K562 (cell line): ENCODE measurements around the gene ABL1. TPM values are rescaled to one million over a fixed set of nuclear protein-coding genes. Genes with fewer than 3 reads are reported as not detected.
"Not testable (repeated sequence)": the region's sequence is repeated elsewhere in the genome, so short reads cannot be mapped to it uniquely, and the experiment has no call there.

Experiments used
- ATAC-seq: fragments of 200-7000 bp; cut with Tn5 transposase; 3 replicates; pipeline ENCODE4 v1.9.1; 2020; ENCODE audit warnings: moderate library complexity
- BruUV-seq: library from RNA; stranded (reverse); fragments of 400-500 nt; replicated peaks from 2 replicates; lab custom pipeline; 2021; lab: Mats Ljungman, UMichigan
- CTCF ChIA-PET: fragments of 300-600 bp; formaldehyde crosslinking; extraction: SDS; loops from one replicate; lab custom pipeline; 2021; ENCODE audit warnings: low intra/inter-chr PET ratio; lab: Yijun Ruan, JAX
- POLR2A ChIA-PET: fragments of 300-600, 350-650 bp; sonication (Branson Sonifier 250); formaldehyde crosslinking; extraction: SDS; loops from one replicate; lab custom pipeline; 2021; ENCODE audit warnings: antibody characterized with exemption, inconsistent platforms; lab: Yijun Ruan, JAX
- DNase-seq, 4 experiments: peaks; one replicate each; pipeline versions ENCODE4 v3.0.0 to v3.0.0-alpha.2; 2011 to 2018; ENCODE audit warnings: low spot score in 3 of 4, mixed read lengths in 3 of 4; ENCODE audit errors: extremely low read depth in 1 of 4
- FAIRE-seq: peaks from 2 replicates; lab custom pipeline; 2011; peaks lifted over from hg19 to GRCh38; lab: Jason Lieb, UNC
- H2AFZ ChIP-seq: 2 replicates; pipeline ENCODE4 v1.6.0; 2011; ENCODE audit warnings: low read depth, low read length, control low read depth, inconsistent platforms
- H3K27ac ChIP-seq: fragments of 200-600 bp; 3 replicates; pipeline ENCODE4 v1.8.0; 2011; ENCODE audit warnings: low read depth, mild to moderate bottlenecking, control low read depth, inconsistent platforms, low read length, moderate library complexity, mixed read lengths; ENCODE audit errors: extremely low read depth
- H3K27me3 ChIP-seq, 2 experiments: fragments of 300-600 bp in 1 of 2; 2 replicates in 1 of 2; 3 replicates in 1 of 2; pipeline versions ENCODE4 v1.6.0 to v1.8.0; 2011; ENCODE audit warnings: inconsistent platforms in 2 of 2, low read length in 2 of 2, mild to moderate bottlenecking in 1 of 2, mixed read lengths in 1 of 2, moderate library complexity in 1 of 2; ENCODE audit not compliant: control insufficient read depth in 2 of 2, insufficient read depth in 2 of 2
- H3K36me3 ChIP-seq: fragments of 300-600 bp; 3 replicates; pipeline ENCODE4 v1.8.0; 2011; ENCODE audit warnings: mild to moderate bottlenecking, low read length, inconsistent platforms; ENCODE audit not compliant: control insufficient read depth, insufficient read depth
- H3K4me1 ChIP-seq, 2 experiments: fragments of 200-600 bp in 1 of 2; replicated peaks in 1 of 2; 2 replicates in 1 of 2; 3 replicates in 1 of 2; pipeline versions ENCODE4 v1.5.1 to v1.8.0; 2011; ENCODE audit warnings: inconsistent platforms in 2 of 2, low read length in 2 of 2, mild to moderate bottlenecking in 1 of 2, mixed read lengths in 1 of 2, moderate library complexity in 1 of 2; ENCODE audit not compliant: control insufficient read depth in 2 of 2, insufficient read depth in 2 of 2
- H3K4me2 ChIP-seq: 2 replicates; pipeline ENCODE4 v1.6.1; 2011; ENCODE audit warnings: low read length, control low read depth, inconsistent platforms, mixed read lengths; ENCODE audit not compliant: insufficient read depth
- H3K4me3 ChIP-seq: fragments of 200-600 bp; sonication (generic), shearing (Covaris generic); 2 replicates; pipeline ENCODE4 v1.5.1; 2016; ENCODE audit warnings: control low read depth, inconsistent platforms
- H3K79me2 ChIP-seq: fragments of 200-600 bp; 3 replicates; pipeline ENCODE4 v1.8.0; 2011; ENCODE audit warnings: low read length, inconsistent platforms; ENCODE audit not compliant: control insufficient read depth, insufficient read depth
- H3K9ac ChIP-seq, 2 experiments: 2 replicates each; pipeline versions ENCODE4 v1.6.0 to v1.6.1; 2011; ENCODE audit warnings: low read depth in 2 of 2, low read length in 2 of 2, control low read depth in 1 of 2, inconsistent platforms in 1 of 2, mild to moderate bottlenecking in 1 of 2, mixed read lengths in 1 of 2; ENCODE audit not compliant: insufficient read depth in 1 of 2
- H3K9me1 ChIP-seq: one replicate; pipeline ENCODE4 v1.6.0; 2011; ENCODE audit warnings: inconsistent platforms, mild to moderate bottlenecking, low read length, moderate library complexity; ENCODE audit not compliant: control insufficient read depth, insufficient read depth
- H3K9me3 ChIP-seq: replicated peaks from 2 replicates; pipeline ENCODE4 v1.5.1; 2011; ENCODE audit warnings: low read depth, low read length, inconsistent platforms; ENCODE audit not compliant: control insufficient read depth, insufficient read depth
- H4K20me1 ChIP-seq: replicated peaks from 2 replicates; pipeline ENCODE4 v1.6.1; 2011; ENCODE audit warnings: low read length, inconsistent platforms, mixed read lengths; ENCODE audit not compliant: control insufficient read depth, insufficient read depth
- ZNF785 ChIP-seq: fragments of 250-450 bp; sonication (Bioruptor Pico); IDR thresholded peaks from 2 replicates; pipeline ENCODE4 v1.4.0; 2020; ENCODE audit warnings: mild to moderate bottlenecking
- WGBS: fragments of 100-300 bp; shearing (Covaris generic); methylation state at CpG from one replicate; pipeline ENCODE4 v1.1.6; 2016; ENCODE audit warnings: low coverage, mixed read lengths; ENCODE audit not compliant: insufficient coverage; ENCODE audit errors: missing lambda C conversion rate; 5-methylcytosine and 5-hydroxymethylcytosine counted together
- in situ Hi-C: fragments of 300-500 bp; cut with MboI; formaldehyde crosslinking; loops from 4 replicates; pipeline ENCODE4 v1.15.0; 2018; ENCODE audit warnings: inconsistent platforms, mixed read lengths
- intact Hi-C: fragments of 100-400 bp; cut with micrococcal nuclease; formaldehyde crosslinking; loops from 2 replicates; pipeline ENCODE4 v1.14.2; 2022
- polyA plus RNA-seq, 8 experiments: library from polyadenylated mRNA; depleted of rRNA in 4 of 8; stranded (reverse) in 5 of 8; unstranded in 3 of 8; fragments of >200 nt; fragmentation: Nextera tagmentation in 2 of 8; fragmentation: Illumina TruSeq in 1 of 8; extraction: Ambion mirVana in 2 of 8; extraction: Trizol in 1 of 8; gene quantifications; 2 replicates each; pipeline versions ENCODE4 v1.2.1 to v1.2.3, GENCODE V29; 2011 to 2014; ENCODE audit warnings: inconsistent platforms in 1 of 8, missing spikeins in 1 of 8
- total RNA-seq, 7 experiments: library from RNA; depleted of rRNA in 6 of 7; stranded (reverse); fragments of >200 nt in 6 of 7; fragmentation: Illumina TruSeq in 2 of 7; extraction: Trizol in 2 of 7; gene quantifications; 2 replicates each; pipeline versions ENCODE4 v1.2.1 to v1.2.3, GENCODE V29; 2011 to 2021; ENCODE audit warnings: low replicate concordance in 1 of 7
- TF ChIP-seq, protein P1 (sequence below), 2 experiments: fragments of 450-650 bp in 1 of 2; sonication (generic) in 1 of 2; formaldehyde crosslinking; conservative IDR thresholded peaks; 2 replicates each; pipeline versions ENCODE4 v1.4.0 to v1.8.1; 2020 to 2022; ENCODE audit warnings: mild to moderate bottlenecking in 1 of 2, missing genetic modification reagents in 1 of 2
- TF ChIP-seq, protein P2 (sequence below): sonication (generic); formaldehyde crosslinking; IDR thresholded peaks from 2 replicates; pipeline ENCODE4 v1.8.1; 2023; ENCODE audit warnings: mild to moderate bottlenecking, missing genetic modification reagents

ABL1 gene
- total and polyA plus RNA-seq, 9 of the 15 experiments (the other 6 are each of a cell fraction or from before 2014, with no cell fraction given) = 1.5 to 130 (median 37.8) TPM

DNA sequence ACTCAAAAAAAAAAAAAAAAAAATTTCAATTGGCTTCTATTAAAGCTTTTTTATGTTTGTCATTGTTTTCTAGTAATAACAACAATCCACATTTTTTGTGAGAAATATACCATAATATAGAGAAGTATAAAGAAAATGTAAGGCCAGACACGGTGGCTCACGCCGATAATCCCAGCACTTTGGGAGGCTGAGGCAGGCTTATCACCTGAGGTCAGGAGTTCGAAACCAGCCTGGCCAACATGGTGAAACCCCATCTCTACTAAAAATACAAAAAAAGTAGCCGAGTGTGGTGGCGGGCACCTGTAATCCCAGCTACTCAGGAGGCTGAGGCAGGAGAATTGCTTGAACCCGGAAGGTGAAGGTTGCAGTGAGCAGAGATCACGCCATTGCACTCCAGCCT is 13.5 kb downstream of the ABL1 start:
- H3K79me2 ChIP-seq, H3K36me3 ChIP-seq, in situ Hi-C loops, H3K27me3 ChIP-seq, BruUV-seq, H2AFZ ChIP-seq, H3K4me3 ChIP-seq, intact Hi-C loops, DNase-seq, H3K9me3 ChIP-seq, FAIRE-seq, H3K9ac ChIP-seq, H3K4me2 ChIP-seq, H3K27ac ChIP-seq, ATAC-seq: not testable (repeated sequence)
- Histone ChIP-seq H3K9me1 (peaks cover 11% of the 10 kb centered on the region), H4K20me1 (peaks cover 14% of the 10 kb centered on the region), H3K4me1 (peaks cover 24 to 29% of the 10 kb centered on the region in 2 experiments)
- CTCF ChIA-PET = interaction anchor here (0.5 to 2.0 kb wide), 6 partner anchors 10 to 203 kb away, joined by 3 to 8 read pairs (median 6); no protein-coding TSS in a partner anchor
- TF ChIP-seq, protein P1, sequence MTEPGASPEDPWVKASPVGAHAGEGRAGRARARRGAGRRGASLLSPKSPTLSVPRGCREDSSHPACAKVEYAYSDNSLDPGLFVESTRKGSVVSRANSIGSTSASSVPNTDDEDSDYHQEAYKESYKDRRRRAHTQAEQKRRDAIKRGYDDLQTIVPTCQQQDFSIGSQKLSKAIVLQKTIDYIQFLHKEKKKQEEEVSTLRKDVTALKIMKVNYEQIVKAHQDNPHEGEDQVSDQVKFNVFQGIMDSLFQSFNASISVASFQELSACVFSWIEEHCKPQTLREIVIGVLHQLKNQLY (CRISPR knock-in tag; conservative IDR thresholded peaks at IDR 0.05) = peak in 1 of 2 experiments; percentile 95; a peak in 2 of 4 replicates
- 89% methylated on average over 8 of the region's 8 CpGs for whole genome bisulfite sequencing
- POLR2A ChIA-PET = interaction anchor here (0.6 to 11.7 kb wide), 4 partner anchors 9 to 74 kb away, joined by 3 to 147 read pairs (median 51); partner anchors contain the start of gene ABL1

DNA sequence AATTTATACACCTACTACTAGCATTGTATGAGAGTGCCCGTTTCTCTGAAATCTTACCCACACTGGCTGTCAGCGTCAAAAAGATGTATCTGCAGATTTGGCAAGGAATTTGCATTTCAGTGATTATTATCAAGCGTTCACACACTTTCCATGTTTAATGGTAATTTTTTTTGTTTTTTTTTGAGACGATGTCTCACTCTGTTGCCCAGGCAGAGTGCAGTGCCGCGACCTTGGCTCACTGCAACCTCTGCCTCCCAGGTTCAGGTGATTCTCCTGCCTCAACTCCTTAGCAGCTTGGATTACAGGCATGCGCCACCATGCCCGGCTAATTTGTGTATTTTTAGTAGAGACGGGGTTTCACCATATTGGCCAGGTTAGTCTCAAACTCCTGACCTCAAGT is 14.3 kb downstream of the ABL1 start:
- POLR2A ChIA-PET = interaction anchor here (1.0 to 7.5 kb wide), 11 partner anchors 10 to 82 kb away, joined by 3 to 99 read pairs (median 6); partner anchors contain the start of gene ABL1
- TF ChIP-seq, protein P2, sequence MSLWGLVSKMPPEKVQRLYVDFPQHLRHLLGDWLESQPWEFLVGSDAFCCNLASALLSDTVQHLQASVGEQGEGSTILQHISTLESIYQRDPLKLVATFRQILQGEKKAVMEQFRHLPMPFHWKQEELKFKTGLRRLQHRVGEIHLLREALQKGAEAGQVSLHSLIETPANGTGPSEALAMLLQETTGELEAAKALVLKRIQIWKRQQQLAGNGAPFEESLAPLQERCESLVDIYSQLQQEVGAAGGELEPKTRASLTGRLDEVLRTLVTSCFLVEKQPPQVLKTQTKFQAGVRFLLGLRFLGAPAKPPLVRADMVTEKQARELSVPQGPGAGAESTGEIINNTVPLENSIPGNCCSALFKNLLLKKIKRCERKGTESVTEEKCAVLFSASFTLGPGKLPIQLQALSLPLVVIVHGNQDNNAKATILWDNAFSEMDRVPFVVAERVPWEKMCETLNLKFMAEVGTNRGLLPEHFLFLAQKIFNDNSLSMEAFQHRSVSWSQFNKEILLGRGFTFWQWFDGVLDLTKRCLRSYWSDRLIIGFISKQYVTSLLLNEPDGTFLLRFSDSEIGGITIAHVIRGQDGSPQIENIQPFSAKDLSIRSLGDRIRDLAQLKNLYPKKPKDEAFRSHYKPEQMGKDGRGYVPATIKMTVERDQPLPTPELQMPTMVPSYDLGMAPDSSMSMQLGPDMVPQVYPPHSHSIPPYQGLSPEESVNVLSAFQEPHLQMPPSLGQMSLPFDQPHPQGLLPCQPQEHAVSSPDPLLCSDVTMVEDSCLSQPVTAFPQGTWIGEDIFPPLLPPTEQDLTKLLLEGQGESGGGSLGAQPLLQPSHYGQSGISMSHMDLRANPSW (CRISPR knock-in tag) = peak; percentile 73; the same call in 1 of the 2 replicates
- TF ChIP-seq ZNF785 (CRISPR knock-in tag) = no peak
- TF ChIP-seq, all 486 proteins: peak for 1
- Histone ChIP-seq H4K20me1 (peaks cover 9% of the 10 kb centered on the region; the same call in 1 of the 2 replicates), H3K9ac (no peak overlapping the region), H3K27ac (no peak overlapping the region), H3K9me3 (no peaks in the 10 kb centered on the region), H3K4me1 (peaks cover 16 to 21% of the 10 kb centered on the region in 2 experiments), H3K36me3 (peaks cover 5% of the 10 kb centered on the region; the same call in 2 of the 3 replicates), H3K27me3 (no peaks in the 10 kb centered on the region), H3K4me2 (no peak overlapping the region), H2AFZ (no peak overlapping the region), H3K4me3 (no peak overlapping the region), H3K79me2 (no peaks in the 10 kb centered on the region), H3K9me1 (peaks cover 3% of the 10 kb centered on the region)
- in situ Hi-C loops = no loop called here
- intact Hi-C loops = no loop called here
- FAIRE-seq (no peak), ATAC-seq (no peak), DNase-seq (no peak)
- no TSS peak for BruUV-seq
- CTCF ChIA-PET = interaction anchor here (0.6 to 2.0 kb wide), 2 partner anchors 21 to 78 kb away, joined by 3 to 8 read pairs; no protein-coding TSS in a partner anchor
- 81% methylated on average over 9 of the region's 9 CpGs for WGBS
